HepG2 (cell line): ENCODE data around the gene UGT2A3. TPM values are rescaled to one million over a fixed set of nuclear protein-coding genes. Genes with fewer than 3 reads are reported as not detected.

Experiments
- ATAC-seq: fragments of 200-7000 bp; cut with Tn5 transposase; 3 replicates; pipeline ENCODE4 v1.9.1; 2020; ENCODE audit warnings: mild to moderate bottlenecking, moderate library complexity
- BruUV-seq: library from RNA; stranded (reverse); fragments of 400-500 nt; replicated peaks from 2 replicates; lab custom pipeline; 2021; lab: Mats Ljungman, UMichigan
- CTCF ChIA-PET: fragments of 300-600 bp; formaldehyde crosslinking; extraction: SDS; loops from one replicate; lab custom pipeline; 2021; ENCODE audit warnings: low total read pairs, inconsistent platforms, low intra/inter-chr PET ratio; lab: Yijun Ruan, JAX
- POLR2A ChIA-PET: fragments of 350-600 bp; sonication (Branson Sonifier 250); formaldehyde crosslinking; loops from one replicate; lab custom pipeline; 2020; ENCODE audit warnings: antibody characterized with exemption, inconsistent platforms; lab: Yijun Ruan, JAX
- DNase-seq: peaks from one replicate; pipeline ENCODE4 v3.0.0-alpha.2; 2015; ENCODE audit warnings: low spot score
- FAIRE-seq: peaks from 3 replicates; lab custom pipeline; 2011; peaks lifted over from hg19 to GRCh38; lab: Jason Lieb, UNC
- H2AFZ ChIP-seq: one replicate; pipeline ENCODE4 v1.6.1; 2011; ENCODE audit warnings: low read length, inconsistent platforms
- H3K27ac ChIP-seq: fragments of 300-600 bp; 3 replicates; pipeline ENCODE4 v1.8.0; 2011; ENCODE audit warnings: mixed run types, mild to moderate bottlenecking, mixed read lengths, low read length, inconsistent platforms; ENCODE audit not compliant: insufficient read depth; ENCODE audit errors: extremely low read length
- H3K27me3 ChIP-seq, 2 experiments: fragments of 200-600 bp in 1 of 2; 2 replicates in 1 of 2; 3 replicates in 1 of 2; pipeline versions ENCODE4 v1.6.0 to v1.8.0; 2011; ENCODE audit warnings: low read length in 2 of 2, mild to moderate bottlenecking in 2 of 2, moderate library complexity in 2 of 2, inconsistent platforms in 1 of 2; ENCODE audit not compliant: insufficient read depth in 2 of 2, control insufficient read depth in 1 of 2
- H3K36me3 ChIP-seq, 2 experiments: fragments of 200-600 bp in 1 of 2; replicated peaks in 1 of 2; 2 replicates in 1 of 2; 3 replicates in 1 of 2; pipeline versions ENCODE4 v1.5.1 to v1.8.0; 2011; ENCODE audit warnings: low read length in 2 of 2, inconsistent platforms in 1 of 2; ENCODE audit not compliant: insufficient read depth in 2 of 2, control insufficient read depth in 1 of 2
- H3K4me1 ChIP-seq: 2 replicates; pipeline ENCODE4 v1.5.1; 2012; ENCODE audit warnings: low read length, inconsistent platforms; ENCODE audit not compliant: insufficient read depth
- H3K4me2 ChIP-seq: 2 replicates; pipeline ENCODE4 v1.6.0; 2011; ENCODE audit warnings: low read depth, low read length, inconsistent platforms
- H3K4me3 ChIP-seq, 3 experiments: fragments of 200-600 bp in 1 of 3; sonication (generic), shearing (Covaris generic) in 1 of 3; replicated peaks in 1 of 3; 2 replicates each; pipeline ENCODE4 v1.5.1; 2011 to 2016; ENCODE audit warnings: low read length in 3 of 3, inconsistent platforms in 2 of 3, low read depth in 2 of 3, mild to moderate bottlenecking in 2 of 3, control low read depth in 1 of 3, mixed read lengths in 1 of 3; ENCODE audit not compliant: insufficient read depth in 1 of 3
- H3K79me2 ChIP-seq: one replicate; pipeline ENCODE4 v1.6.1; 2011; ENCODE audit warnings: low read length, inconsistent platforms; ENCODE audit not compliant: insufficient read depth
- H3K9ac ChIP-seq: 2 replicates; pipeline ENCODE4 v1.6.0; 2011; ENCODE audit warnings: mild to moderate bottlenecking, low read depth, low read length, inconsistent platforms; ENCODE audit not compliant: insufficient read depth
- H3K9me3 ChIP-seq: 2 replicates; pipeline ENCODE4 v1.5.1; 2012; ENCODE audit warnings: mild to moderate bottlenecking, low read length
- H4K20me1 ChIP-seq: 2 replicates; pipeline ENCODE4 v1.6.0; 2011; ENCODE audit warnings: inconsistent platforms, mild to moderate bottlenecking, low read length, moderate library complexity; ENCODE audit not compliant: insufficient read depth
- FOXA3 ChIP-seq: IDR thresholded peaks from 2 replicates; pipeline ENCODE4 v1.6.1; 2016; ENCODE audit warnings: missing genetic modification reagents, missing compliant biosample characterization
- RAD51 ChIP-seq: fragments of 450-650 bp; IDR thresholded peaks from 2 replicates; pipeline ENCODE4 v1.6.1; 2016; ENCODE audit warnings: borderline replicate concordance
- RXRA ChIP-seq: sonication (generic); formaldehyde crosslinking; IDR thresholded peaks from 2 replicates; pipeline ENCODE4 v1.5.1; 2020; ENCODE audit warnings: missing genetic modification reagents
- SMC3 ChIP-seq: IDR thresholded peaks from 2 replicates; pipeline ENCODE4 v1.6.1; 2011; ENCODE audit warnings: low read length, improper control_type of control experiment
- YEATS4 ChIP-seq: sonication (generic); formaldehyde crosslinking; IDR thresholded peaks from 2 replicates; pipeline ENCODE4 v1.4.0; 2020; ENCODE audit warnings: missing genetic modification reagents, borderline replicate concordance
- ZFAT ChIP-seq: sonication (generic); formaldehyde crosslinking; conservative IDR thresholded peaks from 2 replicates; pipeline ENCODE4 v1.8.1; 2023; ENCODE audit warnings: missing genetic modification reagents, inconsistent platforms
- ZNF30 ChIP-seq: sonication (generic); formaldehyde crosslinking; IDR thresholded peaks from 2 replicates; pipeline ENCODE4 v1.5.0; 2020; ENCODE audit warnings: mild to moderate bottlenecking, missing genetic modification reagents
- ZNF510 ChIP-seq: sonication (generic); formaldehyde crosslinking; IDR thresholded peaks from 2 replicates; pipeline ENCODE4 v1.4.0; 2020; ENCODE audit warnings: low read depth, mild to moderate bottlenecking, missing genetic modification reagents
- ZSCAN25 ChIP-seq: sonication (generic); formaldehyde crosslinking; IDR thresholded peaks from 2 replicates; pipeline ENCODE4 v1.8.0; 2022; ENCODE audit warnings: mild to moderate bottlenecking, missing genetic modification reagents
- WGBS: methylation state at CpG from one replicate; pipeline ENCODE4 v1.1.6; 2017; ENCODE audit warnings: low lambda C conversion rate; 5-methylcytosine and 5-hydroxymethylcytosine counted together
- in situ Hi-C: cut with HindIII; loops from 2 replicates; pipeline ENCODE4 v1.10.0; 2017; ENCODE audit warnings: low pct_unique_long_range_greater_than_20kb; ENCODE audit not compliant: extremely low pct_ligation_motif_present
- intact Hi-C: fragments of 100-400 bp; cut with micrococcal nuclease; formaldehyde crosslinking; loops from one replicate; pipeline ENCODE4 v1.10.0; 2022; ENCODE audit not compliant: unreplicated experiment
- polyA plus RNA-seq, 8 experiments: library from polyadenylated mRNA; depleted of rRNA in 3 of 8; stranded (reverse) in 7 of 8; unstranded in 1 of 8; fragments of >200 nt; fragmentation: Illumina TruSeq in 4 of 8; extraction: Trizol in 4 of 8; gene quantifications; 2 replicates each; pipeline versions ENCODE4 v1.2.1 to v1.2.3, GENCODE V29; 2011 to 2016; ENCODE audit warnings: low read depth in 4 of 8, missing spikeins in 1 of 8, mixed read lengths in 1 of 8; ENCODE audit not compliant: insufficient read depth in 1 of 8
- total RNA-seq, 5 experiments: library from RNA; depleted of rRNA; stranded (reverse); fragments of >200 nt; fragmentation: Illumina TruSeq; extraction: Trizol; gene quantifications; 2 replicates each; pipeline ENCODE4 v1.2.3, GENCODE V29; 2016; ENCODE audit warnings: low read depth in 1 of 5
- TF ChIP-seq, protein P1 (sequence below): sonication (generic); formaldehyde crosslinking; IDR thresholded peaks from 2 replicates; pipeline ENCODE4 v1.9.0; 2021; ENCODE audit warnings: mild to moderate bottlenecking, missing genetic modification reagents
- TF ChIP-seq, protein P2 (sequence below): sonication (generic); formaldehyde crosslinking; IDR thresholded peaks from 2 replicates; pipeline ENCODE4 v1.5.1; 2020; ENCODE audit warnings: mild to moderate bottlenecking, moderate library complexity, missing genetic modification reagents
- TF ChIP-seq, protein P3 (sequence below): sonication (generic); formaldehyde crosslinking; IDR thresholded peaks from 2 replicates; pipeline ENCODE4 v1.4.0; 2020; ENCODE audit warnings: missing genetic modification reagents
- TF ChIP-seq, protein P4 (sequence below): sonication (generic); formaldehyde crosslinking; IDR thresholded peaks from 2 replicates; pipeline ENCODE4 v1.5.0; 2020; ENCODE audit warnings: missing genetic modification reagents

UGT2A3 gene
- total and polyA plus RNA-seq, 2 of the 13 experiments (the other 11 are each of a cell fraction or from before 2014, with no cell fraction given): 61.3 to 97.2 TPM

DNA sequence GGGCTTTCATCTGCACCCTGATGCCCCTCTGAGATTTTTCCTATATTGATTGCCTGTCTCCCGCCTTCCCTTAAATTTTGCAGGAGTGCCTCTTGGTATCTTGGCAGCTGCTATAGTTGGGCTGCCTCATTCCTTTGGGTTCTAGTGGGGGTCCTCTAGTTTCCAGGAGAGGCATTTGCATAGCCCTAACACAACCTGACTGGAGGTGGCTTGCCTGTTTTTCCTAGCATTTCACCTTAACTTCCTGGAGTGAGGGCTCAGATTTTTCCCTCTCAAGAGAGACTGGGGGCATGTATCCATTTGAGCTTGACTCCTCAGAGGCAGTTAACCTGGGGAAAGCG is 46.0 kb downstream of the UGT2A3 start (continued):
- TF ChIP-seq, protein P1, sequence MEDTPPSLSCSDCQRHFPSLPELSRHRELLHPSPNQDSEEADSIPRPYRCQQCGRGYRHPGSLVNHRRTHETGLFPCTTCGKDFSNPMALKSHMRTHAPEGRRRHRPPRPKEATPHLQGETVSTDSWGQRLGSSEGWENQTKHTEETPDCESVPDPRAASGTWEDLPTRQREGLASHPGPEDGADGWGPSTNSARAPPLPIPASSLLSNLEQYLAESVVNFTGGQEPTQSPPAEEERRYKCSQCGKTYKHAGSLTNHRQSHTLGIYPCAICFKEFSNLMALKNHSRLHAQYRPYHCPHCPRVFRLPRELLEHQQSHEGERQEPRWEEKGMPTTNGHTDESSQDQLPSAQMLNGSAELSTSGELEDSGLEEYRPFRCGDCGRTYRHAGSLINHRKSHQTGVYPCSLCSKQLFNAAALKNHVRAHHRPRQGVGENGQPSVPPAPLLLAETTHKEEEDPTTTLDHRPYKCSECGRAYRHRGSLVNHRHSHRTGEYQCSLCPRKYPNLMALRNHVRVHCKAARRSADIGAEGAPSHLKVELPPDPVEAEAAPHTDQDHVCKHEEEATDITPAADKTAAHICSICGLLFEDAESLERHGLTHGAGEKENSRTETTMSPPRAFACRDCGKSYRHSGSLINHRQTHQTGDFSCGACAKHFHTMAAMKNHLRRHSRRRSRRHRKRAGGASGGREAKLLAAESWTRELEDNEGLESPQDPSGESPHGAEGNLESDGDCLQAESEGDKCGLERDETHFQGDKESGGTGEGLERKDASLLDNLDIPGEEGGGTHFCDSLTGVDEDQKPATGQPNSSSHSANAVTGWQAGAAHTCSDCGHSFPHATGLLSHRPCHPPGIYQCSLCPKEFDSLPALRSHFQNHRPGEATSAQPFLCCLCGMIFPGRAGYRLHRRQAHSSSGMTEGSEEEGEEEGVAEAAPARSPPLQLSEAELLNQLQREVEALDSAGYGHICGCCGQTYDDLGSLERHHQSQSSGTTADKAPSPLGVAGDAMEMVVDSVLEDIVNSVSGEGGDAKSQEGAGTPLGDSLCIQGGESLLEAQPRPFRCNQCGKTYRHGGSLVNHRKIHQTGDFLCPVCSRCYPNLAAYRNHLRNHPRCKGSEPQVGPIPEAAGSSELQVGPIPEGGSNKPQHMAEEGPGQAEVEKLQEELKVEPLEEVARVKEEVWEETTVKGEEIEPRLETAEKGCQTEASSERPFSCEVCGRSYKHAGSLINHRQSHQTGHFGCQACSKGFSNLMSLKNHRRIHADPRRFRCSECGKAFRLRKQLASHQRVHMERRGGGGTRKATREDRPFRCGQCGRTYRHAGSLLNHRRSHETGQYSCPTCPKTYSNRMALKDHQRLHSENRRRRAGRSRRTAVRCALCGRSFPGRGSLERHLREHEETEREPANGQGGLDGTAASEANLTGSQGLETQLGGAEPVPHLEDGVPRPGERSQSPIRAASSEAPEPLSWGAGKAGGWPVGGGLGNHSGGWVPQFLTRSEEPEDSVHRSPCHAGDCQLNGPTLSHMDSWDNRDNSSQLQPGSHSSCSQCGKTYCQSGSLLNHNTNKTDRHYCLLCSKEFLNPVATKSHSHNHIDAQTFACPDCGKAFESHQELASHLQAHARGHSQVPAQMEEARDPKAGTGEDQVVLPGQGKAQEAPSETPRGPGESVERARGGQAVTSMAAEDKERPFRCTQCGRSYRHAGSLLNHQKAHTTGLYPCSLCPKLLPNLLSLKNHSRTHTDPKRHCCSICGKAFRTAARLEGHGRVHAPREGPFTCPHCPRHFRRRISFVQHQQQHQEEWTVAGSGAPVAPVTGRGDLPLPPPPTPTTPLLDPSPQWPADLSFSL (CRISPR knock-in tag): no peak
- no peak for TF ChIP-seq ZNF510 (CRISPR knock-in tag)

DNA sequence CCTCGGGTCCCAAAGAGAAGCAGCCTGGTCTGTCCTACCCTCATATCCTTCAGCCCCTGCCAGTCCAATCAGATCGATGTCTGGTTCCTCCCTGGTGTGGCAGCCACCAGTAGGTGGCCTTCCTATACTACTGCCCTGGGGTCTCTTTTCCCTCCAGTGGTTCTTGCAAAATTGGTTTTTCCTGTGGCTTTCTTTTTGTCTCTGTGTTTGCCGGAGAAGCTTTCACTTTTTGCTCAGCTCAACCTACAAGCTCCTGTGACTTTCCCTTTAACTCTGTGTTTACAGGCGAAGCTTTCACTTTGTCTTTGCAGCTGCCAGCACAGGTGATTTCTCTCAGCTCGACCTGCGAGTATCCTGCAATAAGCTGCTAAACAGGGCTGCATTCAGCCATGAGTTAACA is 46.8 kb downstream of the UGT2A3 start:
- FAIRE-seq (no peak), DNase-seq (peak; percentile 20), ATAC-seq (peak; percentile 93)
- Histone ChIP-seq H3K79me2 (no peaks in the 10 kb centered on the region), H3K4me3 (no peak overlapping the region), H3K9ac (no peak overlapping the region), H4K20me1 (no peaks in the 10 kb centered on the region), H3K9me3 (no peaks in the 10 kb centered on the region), H3K27me3 (no peaks in the 10 kb centered on the region), H3K36me3 (no peaks in the 10 kb centered on the region), H2AFZ (peak overlapping the region; percentile 91), H3K4me1 (peaks cover 49% of the 10 kb centered on the region), H3K27ac (peak overlapping the region; percentile 13), H3K4me2 (peak overlapping the region; percentile 47)
- ChIA-PET POLR2A (interaction anchor here (1.3 kb wide), 1 partner anchor 49 kb away, joined by 4 read pairs; no protein-coding TSS in a partner anchor), CTCF (no interaction called here)
- 62% methylated on average over 6 of the region's 6 CpGs for WGBS
- in situ Hi-C loops (no loop called here), intact Hi-C loops (no loop called here)
- no TSS peak for BruUV-seq
- TF ChIP-seq SMC3 (peak; percentile 49; the same call in 1 of the 2 replicates), ZSCAN25 (CRISPR knock-in tag) (no peak), YEATS4 (CRISPR knock-in tag) (no peak; the same call in 1 of the 2 replicates), ZNF30 (no peak), RAD51 (no peak), FOXA3 (no peak), RXRA (CRISPR knock-in tag) (no peak), ZFAT (CRISPR knock-in tag) (no peak)
- TF ChIP-seq, protein P2, sequence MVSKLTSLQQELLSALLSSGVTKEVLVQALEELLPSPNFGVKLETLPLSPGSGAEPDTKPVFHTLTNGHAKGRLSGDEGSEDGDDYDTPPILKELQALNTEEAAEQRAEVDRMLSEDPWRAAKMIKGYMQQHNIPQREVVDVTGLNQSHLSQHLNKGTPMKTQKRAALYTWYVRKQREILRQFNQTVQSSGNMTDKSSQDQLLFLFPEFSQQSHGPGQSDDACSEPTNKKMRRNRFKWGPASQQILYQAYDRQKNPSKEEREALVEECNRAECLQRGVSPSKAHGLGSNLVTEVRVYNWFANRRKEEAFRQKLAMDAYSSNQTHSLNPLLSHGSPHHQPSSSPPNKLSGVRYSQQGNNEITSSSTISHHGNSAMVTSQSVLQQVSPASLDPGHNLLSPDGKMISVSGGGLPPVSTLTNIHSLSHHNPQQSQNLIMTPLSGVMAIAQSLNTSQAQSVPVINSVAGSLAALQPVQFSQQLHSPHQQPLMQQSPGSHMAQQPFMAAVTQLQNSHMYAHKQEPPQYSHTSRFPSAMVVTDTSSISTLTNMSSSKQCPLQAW: no peak
- TF ChIP-seq, protein P3, sequence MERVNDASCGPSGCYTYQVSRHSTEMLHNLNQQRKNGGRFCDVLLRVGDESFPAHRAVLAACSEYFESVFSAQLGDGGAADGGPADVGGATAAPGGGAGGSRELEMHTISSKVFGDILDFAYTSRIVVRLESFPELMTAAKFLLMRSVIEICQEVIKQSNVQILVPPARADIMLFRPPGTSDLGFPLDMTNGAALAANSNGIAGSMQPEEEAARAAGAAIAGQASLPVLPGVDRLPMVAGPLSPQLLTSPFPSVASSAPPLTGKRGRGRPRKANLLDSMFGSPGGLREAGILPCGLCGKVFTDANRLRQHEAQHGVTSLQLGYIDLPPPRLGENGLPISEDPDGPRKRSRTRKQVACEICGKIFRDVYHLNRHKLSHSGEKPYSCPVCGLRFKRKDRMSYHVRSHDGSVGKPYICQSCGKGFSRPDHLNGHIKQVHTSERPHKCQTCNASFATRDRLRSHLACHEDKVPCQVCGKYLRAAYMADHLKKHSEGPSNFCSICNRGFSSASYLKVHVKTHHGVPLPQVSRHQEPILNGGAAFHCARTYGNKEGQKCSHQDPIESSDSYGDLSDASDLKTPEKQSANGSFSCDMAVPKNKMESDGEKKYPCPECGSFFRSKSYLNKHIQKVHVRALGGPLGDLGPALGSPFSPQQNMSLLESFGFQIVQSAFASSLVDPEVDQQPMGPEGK: no peak
- TF ChIP-seq, protein P4, sequence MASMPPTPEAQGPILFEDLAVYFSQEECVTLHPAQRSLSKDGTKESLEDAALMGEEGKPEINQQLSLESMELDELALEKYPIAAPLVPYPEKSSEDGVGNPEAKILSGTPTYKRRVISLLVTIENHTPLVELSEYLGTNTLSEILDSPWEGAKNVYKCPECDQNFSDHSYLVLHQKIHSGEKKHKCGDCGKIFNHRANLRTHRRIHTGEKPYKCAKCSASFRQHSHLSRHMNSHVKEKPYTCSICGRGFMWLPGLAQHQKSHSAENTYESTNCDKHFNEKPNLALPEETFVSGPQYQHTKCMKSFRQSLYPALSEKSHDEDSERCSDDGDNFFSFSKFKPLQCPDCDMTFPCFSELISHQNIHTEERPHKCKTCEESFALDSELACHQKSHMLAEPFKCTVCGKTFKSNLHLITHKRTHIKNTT (CRISPR knock-in tag): no peak
